H9 (cell line): Measurements from ENCODE around the gene LPGAT1. TPM values are rescaled to one million over a fixed set of nuclear protein-coding genes. Genes with fewer than 3 reads are reported as not detected.

Experiments used
- DNase-seq: peaks from one replicate; pipeline ENCODE4 v3.0.0-alpha.2; 2017
- H2AFZ ChIP-seq: one replicate; pipeline ENCODE4 v1.6.1; 2013; ENCODE audit warnings: mild to moderate bottlenecking, low read length, control low read depth, moderate library complexity
- H2AK5ac ChIP-seq: 2 replicates; pipeline ENCODE4 v1.6.1; 2013; ENCODE audit warnings: low read length, control low read depth, mixed read lengths; ENCODE audit not compliant: insufficient read length
- H2BK120ac ChIP-seq: one replicate; pipeline ENCODE4 v1.6.1; 2013; ENCODE audit warnings: low read depth, mild to moderate bottlenecking, low read length, control low read depth, inconsistent platforms; ENCODE audit not compliant: poor library complexity, severe bottlenecking
- H2BK12ac ChIP-seq: 2 replicates; pipeline ENCODE4 v1.6.1; 2013; ENCODE audit warnings: low read length, control low read depth, mixed read lengths, low read depth; ENCODE audit not compliant: insufficient read length
- H2BK15ac ChIP-seq: 2 replicates; pipeline ENCODE4 v1.6.1; 2013; ENCODE audit warnings: low read depth, low read length, control low read depth
- H2BK20ac ChIP-seq: one replicate; pipeline ENCODE4 v1.6.1; 2013; ENCODE audit warnings: low read depth, mild to moderate bottlenecking, low read length, control low read depth, inconsistent platforms; ENCODE audit not compliant: poor library complexity, severe bottlenecking
- H2BK5ac ChIP-seq: 2 replicates; pipeline ENCODE4 v1.6.1; 2013; ENCODE audit warnings: low read length, control low read depth, mixed read lengths; ENCODE audit not compliant: insufficient read length
- H3K14ac ChIP-seq: 2 replicates; pipeline ENCODE4 v1.6.1; 2013; ENCODE audit warnings: low read length, control low read depth; ENCODE audit not compliant: insufficient read depth
- H3K18ac ChIP-seq: 2 replicates; pipeline ENCODE4 v1.6.1; 2013; ENCODE audit warnings: low read depth, mild to moderate bottlenecking, mixed read lengths, low read length, control low read depth; ENCODE audit not compliant: insufficient read length
- H3K23ac ChIP-seq: 2 replicates; pipeline ENCODE4 v1.6.1; 2013; ENCODE audit warnings: low read length, control low read depth, mixed read lengths, low read depth; ENCODE audit not compliant: insufficient read length
- H3K23me2 ChIP-seq: 2 replicates; pipeline ENCODE4 v1.6.1; 2013; ENCODE audit warnings: low read depth, mild to moderate bottlenecking, mixed read lengths, low read length, control low read depth; ENCODE audit not compliant: insufficient read length, poor library complexity, severe bottlenecking
- H3K27ac ChIP-seq: 2 replicates; pipeline ENCODE4 v1.5.1; 2013; ENCODE audit warnings: low read length, control low read depth, mixed read lengths, low read depth; ENCODE audit not compliant: insufficient read length
- H3K27me3 ChIP-seq: 2 replicates; pipeline ENCODE4 v1.6.1; 2013; ENCODE audit warnings: low read length, control low read depth, inconsistent platforms; ENCODE audit not compliant: insufficient read depth
- H3K4ac ChIP-seq: 2 replicates; pipeline ENCODE4 v1.6.1; 2013; ENCODE audit warnings: low read depth, mild to moderate bottlenecking, control low read depth, inconsistent platforms, low read length, moderate library complexity
- H3K4me1 ChIP-seq: 2 replicates; pipeline ENCODE4 v1.6.1; 2013; ENCODE audit warnings: low read length, control low read depth, inconsistent platforms; ENCODE audit not compliant: insufficient read depth
- H3K4me2 ChIP-seq: 2 replicates; pipeline ENCODE4 v1.6.1; 2013; ENCODE audit warnings: low read length, control low read depth, mixed read lengths; ENCODE audit not compliant: insufficient read length, insufficient read depth
- H3K56ac ChIP-seq: 2 replicates; pipeline ENCODE4 v1.6.1; 2013; ENCODE audit warnings: low read depth, mild to moderate bottlenecking, mixed read lengths, low read length, control low read depth; ENCODE audit not compliant: insufficient read length
- H3K79me1 ChIP-seq: 2 replicates; pipeline ENCODE4 v1.6.1; 2013; ENCODE audit warnings: low read depth, mild to moderate bottlenecking, moderate library complexity, low read length, control low read depth, inconsistent platforms; ENCODE audit not compliant: insufficient read depth, poor library complexity, severe bottlenecking
- H3K79me2 ChIP-seq: 2 replicates; pipeline ENCODE4 v1.6.1; 2013; ENCODE audit warnings: low read length, control low read depth, inconsistent platforms; ENCODE audit not compliant: insufficient read depth
- H3K9ac ChIP-seq: 2 replicates; pipeline ENCODE4 v1.6.1; 2013; ENCODE audit warnings: low read length, control low read depth, mixed read lengths; ENCODE audit not compliant: insufficient read length; ENCODE audit errors: extremely low read depth
- H3K9me3 ChIP-seq: one replicate; pipeline ENCODE4 v1.6.1; 2013; ENCODE audit warnings: low read depth, low read length, inconsistent platforms; ENCODE audit not compliant: control insufficient read depth
- H3T11ph ChIP-seq: one replicate; pipeline ENCODE4 v1.6.1; 2013; ENCODE audit warnings: mild to moderate bottlenecking, low read length, control low read depth, inconsistent platforms
- H4K20me1 ChIP-seq: one replicate; pipeline ENCODE4 v1.6.1; 2013; ENCODE audit not compliant: control insufficient read depth, insufficient read length, insufficient read depth
- H4K5ac ChIP-seq: 2 replicates; pipeline ENCODE4 v1.6.1; 2013; ENCODE audit warnings: low read depth, mild to moderate bottlenecking, mixed read lengths, low read length, control low read depth; ENCODE audit not compliant: insufficient read length
- H4K8ac ChIP-seq: replicated peaks from 2 replicates; pipeline ENCODE4 v1.6.1; 2013; ENCODE audit warnings: low read length, control low read depth, mixed read lengths, low read depth; ENCODE audit not compliant: insufficient read length
- H4K91ac ChIP-seq: 2 replicates; pipeline ENCODE4 v1.6.1; 2013; ENCODE audit warnings: low read depth, mild to moderate bottlenecking, moderate library complexity, mixed read lengths, low read length, control low read depth; ENCODE audit not compliant: insufficient read length
- H3K27ac Mint-ChIP-seq, 3 experiments: 2 replicates in 2 of 3; 3 replicates in 1 of 3; pipeline ENCODE4 v1.8.0; 2020 to 2021; ENCODE audit warnings: mixed read lengths in 3 of 3, mild to moderate bottlenecking in 1 of 3, moderate library complexity in 1 of 3
- H3K27me3 Mint-ChIP-seq: 2 replicates; pipeline ENCODE4 v1.8.0; 2021; ENCODE audit warnings: low read depth, mild to moderate bottlenecking, moderate library complexity, mixed read lengths
- H3K36me3 Mint-ChIP-seq, 3 experiments: 2 replicates in 2 of 3; 3 replicates in 1 of 3; pipeline ENCODE4 v1.8.0; 2020 to 2021; ENCODE audit warnings: low read depth in 3 of 3, mixed read lengths in 3 of 3; ENCODE audit not compliant: insufficient read depth in 1 of 3
- H3K4me1 Mint-ChIP-seq, 2 experiments: 2 replicates each; pipeline ENCODE4 v1.8.0; 2020; ENCODE audit warnings: mixed read lengths in 2 of 2
- H3K4me3 Mint-ChIP-seq, 2 experiments: 2 replicates in 1 of 2; 3 replicates in 1 of 2; pipeline ENCODE4 v1.8.0; 2020 to 2021; ENCODE audit warnings: mild to moderate bottlenecking in 2 of 2, mixed read lengths in 2 of 2, moderate library complexity in 1 of 2
- H3K9me3 Mint-ChIP-seq, 2 experiments: 2 replicates in 1 of 2; 3 replicates in 1 of 2; pipeline ENCODE4 v1.8.0; 2020; ENCODE audit warnings: mild to moderate bottlenecking in 2 of 2, mixed read lengths in 2 of 2, moderate library complexity in 1 of 2
- CTCF ChIP-seq: fragments of 200-600 bp; sonication (generic); conservative IDR thresholded peaks from 3 replicates; pipeline ENCODE4 v1.8.0; 2021; ENCODE audit warnings: antibody characterized with exemption, mild to moderate bottlenecking
- WGBS: extraction: QIAGEN DNeasy Blood & Tissue Kit; methylation state at CpG from one replicate; pipeline ENCODE4 v1.1.7; 2013; ENCODE audit warnings: missing lambda C conversion rate, low lambda C conversion rate, mixed read lengths; ENCODE audit not compliant: insufficient read length; ENCODE audit errors: extremely low coverage; 5-methylcytosine and 5-hydroxymethylcytosine counted together
- total RNA-seq: library from RNA; stranded (reverse); gene quantifications from 2 replicates; pipeline ENCODE4 v1.2.1, GENCODE V29; 2021

The LPGAT1 gene
- total RNA-seq, 1 experiment from 2014 or later = 12.2 TPM

GRCh38 chr1:211704543-211704942 is 126.0 kb downstream of the LPGAT1 start:
- no peaks in the 10 kb centered on the region for H4K20me1 ChIP-seq
- no peak overlapping the region for H4K5ac ChIP-seq
- no peak overlapping the region for H3K23ac ChIP-seq
- H3K9me3 ChIP-seq = no peaks in the 10 kb centered on the region
- no peaks in the 10 kb centered on the region for H3K79me1 ChIP-seq
- no peak overlapping the region for H2AK5ac ChIP-seq
- no peak overlapping the region for H3K9ac ChIP-seq
- H3K27me3 Mint-ChIP-seq = peaks cover 38% of the 10 kb centered on the region
- peaks cover 4 to 6% of the 10 kb centered on the region in 2 experiments for H3K4me1 Mint-ChIP-seq
- WGBS = no CpG with 5 or more reads among the region's 3 CpGs
- H3K4me3 Mint-ChIP-seq = no peak overlapping the region
- no peak overlapping the region for H2BK5ac ChIP-seq
- H2BK15ac ChIP-seq = no peak overlapping the region
- H3K36me3 Mint-ChIP-seq = no peaks in the 10 kb centered on the region
- H3K18ac ChIP-seq = no peak overlapping the region
- H3K27me3 ChIP-seq = no peaks in the 10 kb centered on the region; the same call in 1 of the 2 replicates
- no peak overlapping the region for H2BK120ac ChIP-seq
- no peak overlapping the region for H3K27ac ChIP-seq
- no peak for DNase-seq
- H3K27ac Mint-ChIP-seq = no peak overlapping the region
- no peak overlapping the region for H3K14ac ChIP-seq
- no peaks in the 10 kb centered on the region for H3K23me2 ChIP-seq
- no peak overlapping the region for H4K8ac ChIP-seq
- H4K91ac ChIP-seq = no peak overlapping the region
- H2AFZ ChIP-seq = no peak overlapping the region
- no peak for TF ChIP-seq CTCF
- no peaks in the 10 kb centered on the region; the same call in 1 of the 2 replicates for H3K4me1 ChIP-seq
- no peak overlapping the region for H3K4me2 ChIP-seq
- no peak overlapping the region for H2BK12ac ChIP-seq
- no peak overlapping the region for H3T11ph ChIP-seq
- no peak overlapping the region for H2BK20ac ChIP-seq
- H3K4ac ChIP-seq = no peak overlapping the region
- no peak overlapping the region for H3K56ac ChIP-seq
- H3K9me3 Mint-ChIP-seq = no peaks in the 10 kb centered on the region
- H3K79me2 ChIP-seq = no peaks in the 10 kb centered on the region
